ENCODE measurements around the gene TASP1.
A peak's percentile ranks its signal among the peaks of the same experiment; 100 is the strongest.
"Not testable (repeated sequence)": the region's sequence is repeated elsewhere in the genome, so short reads cannot be mapped to it uniquely, and the experiment has no call there.

The TASP1 gene

DNA sequence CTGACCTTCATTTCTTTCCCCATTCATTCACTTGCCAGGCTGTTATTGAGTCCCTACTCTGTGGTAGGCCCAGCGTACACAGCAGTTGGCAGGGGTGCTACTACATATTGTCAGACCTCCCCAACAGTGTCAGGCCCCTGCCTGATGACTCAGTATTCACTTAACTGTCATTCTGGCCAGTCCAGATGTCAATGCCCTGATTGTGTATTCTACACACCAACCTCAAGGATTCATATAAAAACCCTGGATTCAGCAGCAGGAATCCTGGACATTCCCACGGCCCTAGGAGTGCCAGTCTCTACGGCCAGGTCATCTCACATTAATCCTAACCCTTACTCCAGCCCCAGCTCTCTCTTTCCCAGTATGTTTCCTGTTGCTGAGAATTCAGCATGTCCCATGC, 151.5 kb downstream of the TASP1 start:
- DNase-seq: no peak

- no peak for DNase-seq
Observed at GRCh38 chr20:13486694-13487093, 152.0 kb downstream of the TASP1 start.

- DNase-seq: no peak
Observed at GRCh38 chr20:13485576-13485975, 153.2 kb downstream of the TASP1 start.

DNA sequence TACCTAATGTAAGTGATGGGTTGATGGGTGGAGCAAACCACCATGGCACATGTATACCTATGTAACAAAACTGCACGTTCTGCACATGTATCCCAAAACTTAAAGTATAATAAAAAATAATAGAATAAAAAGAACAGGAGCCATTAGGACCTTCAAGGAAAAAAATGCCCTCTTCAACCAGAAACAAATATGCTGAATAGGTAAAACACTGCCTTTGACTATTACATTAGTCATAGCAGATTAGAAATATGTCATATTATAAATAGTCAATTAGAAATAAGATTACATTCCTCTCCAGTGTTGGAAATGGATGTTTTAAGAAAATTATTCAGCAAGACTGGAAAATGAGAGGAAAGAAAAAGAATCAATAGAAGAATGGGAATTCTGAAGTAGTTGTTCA, 153.7 kb downstream of the TASP1 start:
- not testable (repeated sequence) for DNase-seq

DNA sequence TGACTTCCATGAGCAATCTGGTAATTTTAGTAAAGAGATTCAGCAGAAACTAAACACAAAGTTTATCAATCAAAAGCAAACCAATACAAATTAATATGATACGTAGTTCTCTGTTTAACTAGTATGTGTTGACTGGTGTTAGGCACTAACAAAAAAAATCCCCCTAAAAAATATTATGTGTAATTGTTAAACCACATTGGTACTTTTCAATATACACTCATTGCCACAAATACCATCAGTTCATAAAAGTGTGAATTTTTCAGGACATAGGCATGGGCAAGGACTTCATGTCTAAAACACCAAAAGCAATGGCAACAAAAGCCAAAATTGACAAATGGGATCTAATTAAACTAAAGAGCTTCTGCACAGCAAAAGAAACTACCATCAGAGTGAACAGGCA, 155.3 kb downstream of the TASP1 start:
- DNase-seq: not testable (repeated sequence)

GRCh38 chr20:13478366-13478765, 160.4 kb downstream of the TASP1 start:
- DNase-seq: no peak

- DNase-seq: no peak
Observed at GRCh38 chr20:13474467-13474866, 164.3 kb downstream of the TASP1 start.

DNA sequence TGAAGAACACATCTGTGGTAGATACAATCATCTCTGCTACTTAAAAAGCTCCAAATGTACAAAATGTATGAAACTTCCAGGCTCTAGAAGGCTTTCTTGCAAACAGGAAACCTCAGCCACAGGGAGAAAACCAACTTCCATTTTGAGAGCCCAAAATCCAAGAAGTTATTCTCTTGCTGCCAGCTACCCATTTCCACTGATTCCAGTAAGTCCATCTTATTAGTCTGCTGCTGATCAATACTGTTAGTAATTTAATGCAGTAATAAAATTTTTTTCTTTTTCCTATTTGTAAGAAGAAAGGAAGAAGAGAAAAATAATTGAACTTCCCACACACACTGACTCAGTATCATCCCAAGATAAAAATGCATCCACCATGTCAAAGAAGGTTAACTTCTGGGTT, 169.5 kb downstream of the TASP1 start:
- DNase-seq: no peak

DNA sequence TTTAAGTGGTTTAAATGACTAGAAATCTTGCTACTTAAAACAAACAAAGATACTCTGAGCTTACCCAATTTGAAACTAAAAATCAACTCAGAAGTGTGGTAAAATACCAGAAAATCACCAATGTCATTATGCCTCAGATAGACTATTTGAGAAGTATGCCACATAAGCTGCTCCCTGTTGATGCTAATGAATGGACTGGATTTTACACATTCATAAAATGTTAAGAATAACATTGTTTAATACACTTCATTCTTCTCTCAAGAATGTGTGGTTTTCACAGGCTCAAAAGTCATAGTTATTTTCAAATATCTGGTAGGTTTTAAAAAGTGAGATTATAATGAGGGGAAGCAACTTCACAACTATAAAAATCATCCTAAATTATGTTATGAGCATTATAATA, 170.6 kb downstream of the TASP1 start:
- DNase-seq: no peak

- DNase-seq: no peak
Observed at GRCh38 chr20:13464702-13465101, 174.0 kb downstream of the TASP1 start.

DNA sequence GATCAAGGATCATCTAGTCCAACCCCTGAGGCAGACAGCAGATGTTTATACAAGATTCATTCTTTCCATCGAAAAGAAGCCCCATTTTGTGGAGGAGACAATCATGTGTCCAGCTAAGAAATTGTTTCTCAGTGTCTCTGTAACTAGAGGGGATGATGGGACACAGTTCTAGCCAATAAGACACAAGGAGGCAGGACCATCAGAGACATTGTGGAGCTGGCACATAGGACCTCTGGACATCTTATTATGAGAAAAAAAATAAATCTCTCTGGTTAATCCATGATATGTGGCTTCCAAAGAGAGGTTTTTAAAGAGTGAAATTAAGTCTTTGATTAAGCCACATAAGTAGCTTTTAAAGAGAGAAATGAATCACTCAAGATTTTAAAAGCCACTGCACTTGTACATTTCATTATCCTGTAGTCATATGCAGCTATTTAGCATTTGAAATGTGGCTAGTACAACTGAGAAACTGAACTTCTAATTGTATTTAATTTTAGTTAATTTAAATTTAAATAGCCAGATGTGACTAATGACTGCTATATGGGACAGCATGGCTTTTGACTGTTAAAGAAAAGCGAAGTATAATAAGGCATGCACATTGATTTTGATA, 176.8 kb downstream of the TASP1 start:
- DNase-seq: no peak

GRCh38 chr20:13458860-13459451, 179.8 kb downstream of the TASP1 start:
- peak; percentile 32 for DNase-seq

GRCh38 chr20:13457487-13457886, 181.2 kb downstream of the TASP1 start:
- DNase-seq: no peak

DNA sequence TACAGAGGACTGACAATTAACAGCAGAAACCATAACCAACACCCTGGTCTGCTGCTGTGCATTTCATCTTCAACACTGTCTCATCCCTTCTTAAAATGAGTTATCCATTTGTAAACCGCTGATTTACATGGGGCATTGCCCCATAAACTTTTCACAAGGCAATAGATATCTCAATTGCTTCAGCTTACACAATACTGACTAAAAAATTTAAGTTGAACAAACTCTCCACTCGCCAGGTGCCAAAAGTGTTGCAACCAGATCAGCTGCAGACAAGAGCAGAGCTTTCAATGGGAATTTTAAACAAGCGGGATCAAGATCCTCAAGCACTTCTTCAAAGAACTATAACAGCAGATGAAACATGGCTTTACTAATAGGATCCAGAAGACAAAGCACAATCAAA, 183.0 kb downstream of the TASP1 start:
- DNase-seq: no peak

GRCh38 chr20:13453367-13453766, 185.4 kb downstream of the TASP1 start:
- no peak for DNase-seq

DNA sequence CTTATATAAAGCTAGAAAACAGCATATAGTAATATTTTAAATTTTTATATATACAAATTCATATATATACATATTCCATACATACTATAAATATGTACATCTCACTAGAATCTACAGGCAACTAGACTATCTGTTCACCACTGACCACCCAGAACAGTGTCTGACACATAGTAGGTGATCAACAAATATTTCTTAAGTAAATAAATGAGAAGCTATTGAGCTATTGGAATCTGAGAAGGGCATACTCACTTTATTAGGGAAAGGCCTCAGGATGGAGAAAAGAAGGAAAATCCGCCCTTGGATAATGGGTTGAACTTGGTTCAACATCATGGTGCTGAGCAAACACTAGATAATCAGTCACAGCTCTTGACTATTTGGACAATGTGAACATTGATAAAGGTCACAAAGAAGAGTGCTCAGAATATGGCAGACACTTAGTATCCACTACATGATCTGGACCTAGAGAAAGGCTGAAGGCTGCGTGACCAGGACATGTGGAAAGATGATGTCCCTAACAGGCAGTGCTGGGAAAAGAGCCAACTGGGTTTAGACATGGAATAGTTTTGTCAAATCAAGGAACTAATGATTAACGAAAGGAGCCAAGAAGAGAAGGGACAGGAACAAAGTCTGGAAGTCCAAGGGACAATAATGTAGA, 186.1 kb downstream of the TASP1 start:
- no peak for DNase-seq

GRCh38 chr20:13449868-13450434, 188.8 kb downstream of the TASP1 start:
- DNase-seq: no peak

DNA sequence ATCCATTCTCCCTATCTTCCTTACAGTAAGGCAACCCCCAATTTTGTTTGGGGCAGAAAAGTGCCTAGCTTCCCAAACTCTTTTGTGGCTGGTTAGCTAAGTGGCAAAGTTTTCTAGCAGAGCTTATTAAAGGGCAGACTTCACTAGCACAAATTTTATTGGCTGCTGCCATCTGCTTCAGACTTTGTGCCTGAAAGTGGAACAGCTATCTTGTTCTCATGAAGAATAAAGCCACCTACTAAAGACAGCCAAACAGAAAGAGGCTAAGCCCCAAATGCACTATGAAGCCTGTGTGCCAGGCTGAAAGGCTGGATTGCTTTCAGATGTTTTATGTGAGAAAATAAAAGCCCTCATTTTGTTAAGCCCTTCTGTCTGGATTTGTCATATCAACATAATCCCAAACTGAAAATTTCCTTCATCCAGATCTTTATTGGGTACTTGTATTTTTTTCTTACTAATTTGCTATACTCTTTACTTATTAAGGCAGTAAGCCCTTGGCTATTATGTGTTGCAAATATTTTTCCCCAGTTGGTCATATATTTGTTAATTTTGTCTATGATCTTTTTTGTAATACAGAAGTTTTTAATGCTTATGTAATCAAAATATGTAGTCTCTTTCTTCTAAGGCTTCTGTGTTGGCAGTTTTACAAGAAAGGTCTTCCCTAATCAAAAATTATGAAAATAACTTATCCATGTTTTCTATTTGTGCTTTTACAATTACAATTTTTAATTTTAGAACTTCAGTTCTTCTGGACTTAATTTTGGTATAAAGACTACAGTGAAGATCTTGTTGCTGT, 191.1 kb downstream of the TASP1 start:
- DNase-seq: no peak

DNA sequence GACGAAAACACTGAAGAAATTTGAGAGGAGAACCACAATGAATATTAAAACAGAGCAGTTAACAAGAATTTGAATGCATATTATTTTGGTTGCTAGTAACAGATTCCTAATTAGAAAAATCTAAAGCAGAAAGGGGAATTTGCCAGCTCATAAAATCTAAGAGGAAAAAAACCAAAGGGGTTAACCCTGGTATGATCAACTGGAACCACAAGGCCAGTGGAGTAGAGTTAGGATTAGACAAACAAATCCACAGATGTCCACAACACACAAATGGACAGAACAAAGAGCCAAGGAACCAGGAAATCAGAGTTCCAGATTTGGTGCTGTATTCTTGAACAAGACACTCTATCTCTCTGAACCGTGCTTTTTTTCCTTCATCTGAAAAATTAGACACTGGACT, 195.0 kb downstream of the TASP1 start:
- DNase-seq: no peak

GRCh38 chr20:13442986-13443385, 195.7 kb downstream of the TASP1 start:
- no peak for DNase-seq

GRCh38 chr20:13441388-13441787, 197.3 kb downstream of the TASP1 start:
- DNase-seq: no peak

GRCh38 chr20:13436530-13436929, 202.2 kb downstream of the TASP1 start:
- DNase-seq: no peak

DNA sequence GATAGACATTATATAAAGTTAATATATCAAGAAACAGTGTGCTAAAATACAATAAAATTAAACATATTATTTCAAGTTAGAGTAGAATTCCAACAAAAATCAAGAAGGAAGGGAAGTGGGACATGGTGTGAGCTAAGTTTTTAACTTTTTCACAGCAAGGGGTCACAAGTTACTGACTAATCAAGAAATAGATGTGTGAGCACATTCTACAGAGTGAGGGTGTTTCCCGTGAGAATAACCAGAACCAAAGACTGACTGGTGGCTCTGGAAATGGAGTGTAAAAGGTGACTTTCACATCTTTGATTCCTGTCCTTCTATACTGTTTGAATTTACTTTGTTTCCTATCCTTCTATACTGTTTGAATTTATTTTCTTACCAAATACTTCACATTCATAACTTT, 206.6 kb downstream of the TASP1 start:
- no peak for DNase-seq

Data from NCI-H446 treated with DMSO at 0.1 percent for 48 hours (cell line).